ENCODE results near the gene GMEB1.

GMEB1 gene

DNA sequence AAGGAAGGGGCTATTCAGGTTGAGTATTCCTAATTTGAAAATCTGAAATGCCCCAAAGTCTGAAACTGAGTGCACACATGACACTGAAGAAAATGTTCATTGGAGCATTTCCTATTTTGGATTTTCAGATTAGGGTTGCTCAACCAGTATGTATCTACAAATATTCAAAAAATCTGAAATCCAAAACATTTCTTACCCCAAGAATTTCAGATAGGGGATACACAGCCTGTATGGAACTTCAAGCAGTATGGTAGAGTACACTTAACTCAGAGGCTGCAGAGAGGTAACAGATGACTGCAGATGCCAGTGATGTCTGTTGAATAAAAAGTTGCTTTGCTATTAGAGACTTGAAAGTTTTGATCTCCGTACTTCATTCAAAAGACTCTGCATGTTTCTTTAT, 87.1 kb downstream of the GMEB1 start:
- DNase-seq: no peak

DNA sequence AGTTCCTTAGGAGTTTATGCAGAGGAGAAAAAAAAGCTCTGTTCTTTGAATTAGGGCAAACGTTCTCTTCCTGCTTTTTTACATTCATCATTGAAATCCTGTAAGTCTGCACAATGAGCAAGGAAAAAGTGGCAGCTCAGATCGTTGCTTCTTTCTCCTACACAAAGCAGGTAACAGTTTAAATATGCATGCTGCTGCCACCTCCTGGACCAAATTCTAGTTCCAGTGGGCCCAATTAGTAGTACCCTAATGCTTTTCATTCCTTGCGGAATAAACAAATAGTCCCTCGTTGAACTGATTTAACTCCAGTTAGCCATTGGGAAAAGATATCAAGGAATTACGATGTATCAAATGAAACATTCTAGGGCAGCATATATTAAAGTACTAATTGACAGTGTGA, 88.3 kb downstream of the GMEB1 start:
- no peak for DNase-seq

DNA sequence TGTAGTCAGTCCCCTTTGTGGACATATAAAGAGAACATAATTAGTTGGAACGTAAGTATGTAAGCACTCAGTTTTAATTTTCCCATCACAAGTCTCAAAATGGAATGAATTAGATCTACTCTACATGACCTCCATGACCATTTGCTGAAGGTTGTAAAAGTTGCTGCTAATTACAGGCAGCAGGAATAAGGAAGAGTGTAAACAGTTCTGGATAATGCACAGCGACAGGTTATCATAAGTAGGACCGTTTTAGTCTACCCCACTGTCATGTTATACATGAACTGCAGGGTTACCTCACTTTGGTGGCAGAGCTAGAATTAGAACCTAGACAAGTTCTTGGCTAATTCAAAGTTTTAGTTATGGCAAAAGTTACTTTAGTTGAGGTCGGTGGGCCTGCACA, 89.8 kb downstream of the GMEB1 start:
- DNase-seq: no peak

DNA sequence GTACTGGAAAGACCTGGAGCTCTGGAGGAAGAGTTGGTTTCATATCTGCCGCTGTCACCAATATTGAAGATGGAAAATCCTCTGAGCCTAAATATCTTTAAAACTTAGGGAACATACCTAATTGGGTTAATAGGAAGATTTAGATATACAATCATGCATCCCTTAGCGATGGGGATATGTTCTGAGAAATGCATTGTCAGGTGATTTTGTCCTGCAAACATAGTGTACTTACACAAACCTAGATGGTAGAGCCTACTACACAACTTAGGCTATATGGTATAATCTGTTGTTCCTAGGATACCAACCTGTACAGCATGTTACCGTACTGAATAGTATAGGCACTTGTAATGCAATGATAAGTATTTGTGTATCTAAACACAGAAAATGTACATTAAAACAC, 90.7 kb downstream of the GMEB1 start:
- no peak for DNase-seq

DNA sequence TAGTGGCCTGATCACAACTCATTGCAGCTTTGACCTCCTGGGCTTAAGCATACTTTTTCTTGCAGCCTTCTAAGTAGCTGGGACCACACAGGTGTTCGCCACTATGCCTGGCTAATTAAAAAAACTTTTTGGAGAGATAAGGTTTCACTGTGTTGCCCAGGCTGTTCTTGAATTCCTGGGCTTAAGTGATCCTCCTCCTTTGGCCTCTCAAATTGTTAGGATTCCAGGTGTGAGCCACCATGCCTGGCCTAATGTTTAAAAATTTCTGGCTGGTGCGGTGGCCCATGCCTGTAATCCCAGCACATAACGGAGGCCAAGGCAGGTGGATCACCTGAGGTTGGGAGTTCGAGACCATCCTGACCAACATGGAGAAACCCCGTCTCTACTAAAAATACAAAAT, 92.6 kb downstream of the GMEB1 start:
- DNase-seq: no peak

DNA sequence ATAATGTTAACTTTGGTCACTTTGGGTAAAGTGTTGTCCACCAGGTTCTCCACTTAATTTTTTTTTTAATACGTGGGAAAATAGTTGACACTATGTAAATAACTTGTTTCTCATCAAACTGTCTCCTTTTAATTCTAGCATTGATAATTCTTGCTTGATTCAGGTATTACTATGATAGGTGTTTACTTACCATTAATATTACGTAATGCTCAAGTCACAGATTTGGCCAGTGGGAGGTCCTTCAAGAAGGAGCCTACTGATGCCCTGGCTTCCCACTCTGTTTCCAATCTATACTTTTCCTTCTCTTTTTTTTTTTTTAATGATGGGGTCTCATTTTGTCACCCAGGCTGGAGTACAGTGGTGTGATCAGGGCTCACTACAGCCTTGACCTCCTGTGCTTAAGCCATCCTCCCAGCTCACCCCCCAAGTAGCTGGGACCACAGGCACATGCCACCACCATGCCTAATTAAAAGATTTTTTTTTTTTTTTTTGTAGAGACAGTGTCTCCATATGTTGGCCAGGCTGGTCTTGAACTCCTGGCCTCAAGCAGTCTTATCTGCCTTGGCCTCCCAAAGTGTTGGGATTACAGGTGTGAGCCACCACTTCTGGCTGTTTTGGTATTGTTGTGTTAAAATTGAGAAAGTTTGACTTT, 98.1 kb downstream of the GMEB1 start:
- DNase-seq: no peak
